Smooth muscle cell (in vitro differentiated cells): ENCODE measurements around the gene ZNG1B. TPM values are rescaled to one million over a fixed set of nuclear protein-coding genes. Genes with fewer than 3 reads are reported as not detected.
"Not testable (repeated sequence)": the region's sequence is repeated elsewhere in the genome, so short reads cannot be mapped to it uniquely, and the experiment has no call there.

Source experiments
- DNase-seq: peaks from one replicate; lab custom pipeline; 2025; ENCODE audit not compliant: unreplicated experiment; lab: John Stamatoyannopoulos, UW
- H2AFZ ChIP-seq: fragments of 200-600 bp; sonication (generic); 2 replicates; pipeline ENCODE4 v1.6.0; 2016; ENCODE audit warnings: antibody characterized with exemption, low read depth, mild to moderate bottlenecking
- H3F3A ChIP-seq: fragments of 200-600 bp; sonication (generic); 2 replicates; pipeline ENCODE4 v1.6.0; 2017; ENCODE audit warnings: antibody characterized with exemption, low read depth
- H3K27ac ChIP-seq: fragments of 200-600 bp; sonication (generic); 2 replicates; pipeline ENCODE4 v1.5.1; 2016; ENCODE audit warnings: low read depth, mild to moderate bottlenecking
- H3K27me3 ChIP-seq: fragments of 200-600 bp; sonication (generic); 2 replicates; pipeline ENCODE4 v1.6.1; 2016; ENCODE audit warnings: low read depth, mild to moderate bottlenecking
- H3K36me3 ChIP-seq: fragments of 200-600 bp; sonication (generic); 2 replicates; pipeline ENCODE4 v1.5.1; 2016; ENCODE audit warnings: low read depth
- H3K4me1 ChIP-seq: fragments of 200-600 bp; sonication (generic); 2 replicates; pipeline ENCODE4 v1.5.1; 2016; ENCODE audit warnings: low read depth
- H3K4me2 ChIP-seq: fragments of 200-600 bp; sonication (generic); 2 replicates; pipeline ENCODE4 v1.6.0; 2016; ENCODE audit warnings: mild to moderate bottlenecking
- H3K4me3 ChIP-seq: fragments of 200-600 bp; sonication (generic); 2 replicates; pipeline ENCODE4 v1.5.1; 2016; ENCODE audit warnings: mild to moderate bottlenecking
- H3K79me2 ChIP-seq: fragments of 200-600 bp; sonication (generic); 2 replicates; pipeline ENCODE4 v1.6.0; 2016; ENCODE audit warnings: low read depth, mild to moderate bottlenecking
- H3K9ac ChIP-seq: fragments of 200-600 bp; sonication (generic); 2 replicates; pipeline ENCODE4 v1.6.0; 2016; ENCODE audit warnings: low read depth
- H3K9me3 ChIP-seq: fragments of 200-600 bp; sonication (generic); replicated peaks from 2 replicates; pipeline ENCODE4 v1.5.1; 2016; ENCODE audit warnings: low read depth
- H4K20me1 ChIP-seq: fragments of 200-600 bp; sonication (generic); 2 replicates; pipeline ENCODE4 v1.6.0; 2016; ENCODE audit warnings: low read depth
- WGBS: methylation state at CpG from one replicate; pipeline ENCODE4 v1.1.7; 2016; ENCODE audit warnings: low lambda C conversion rate; 5-methylcytosine and 5-hydroxymethylcytosine counted together
- polyA plus RNA-seq: library from polyadenylated mRNA; unstranded; fragments of >200 nt; fragmentation: Nextera tagmentation; extraction: Ambion mirVana; gene quantifications from 2 replicates; pipeline ENCODE4 v1.2.1, GENCODE V29; 2016
- total RNA-seq: library from RNA; depleted of rRNA; stranded (reverse); fragments of >200 nt; gene quantifications from 2 replicates; pipeline ENCODE4 v1.2.3, GENCODE V29; 2014

ZNG1B gene
- total and polyA plus RNA-seq, 2 experiments from 2014 or later, result 24.4 to 52.0 TPM

DNA sequence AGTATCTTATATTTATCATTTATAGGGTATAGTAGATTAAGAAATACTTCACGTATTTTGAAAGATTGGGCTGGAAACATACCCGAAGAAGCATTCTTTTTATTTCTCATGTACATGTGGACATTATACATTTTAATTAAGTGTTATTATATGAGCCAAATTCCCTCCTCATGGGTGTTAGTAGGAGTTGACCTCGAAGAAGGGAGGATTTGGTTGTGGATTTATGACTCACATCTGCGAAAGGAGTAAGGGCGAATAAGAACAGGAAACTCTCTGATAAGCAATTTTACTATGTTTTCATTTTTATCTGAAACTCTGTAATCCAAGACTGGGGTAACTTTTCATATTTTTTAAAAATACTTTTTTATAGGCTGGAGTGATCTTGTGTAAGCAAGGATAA is 84.0 kb downstream of the ZNG1B start:
- H3K9me3 ChIP-seq, H3K4me2 ChIP-seq, DNase-seq, H2AFZ ChIP-seq, H4K20me1 ChIP-seq, H3K36me3 ChIP-seq, H3K27me3 ChIP-seq, H3K9ac ChIP-seq, H3F3A ChIP-seq, H3K4me1 ChIP-seq, H3K27ac ChIP-seq, H3K4me3 ChIP-seq, H3K79me2 ChIP-seq: not testable (repeated sequence)
- WGBS, result 53% methylated on average over 5 of the region's 5 CpGs

DNA sequence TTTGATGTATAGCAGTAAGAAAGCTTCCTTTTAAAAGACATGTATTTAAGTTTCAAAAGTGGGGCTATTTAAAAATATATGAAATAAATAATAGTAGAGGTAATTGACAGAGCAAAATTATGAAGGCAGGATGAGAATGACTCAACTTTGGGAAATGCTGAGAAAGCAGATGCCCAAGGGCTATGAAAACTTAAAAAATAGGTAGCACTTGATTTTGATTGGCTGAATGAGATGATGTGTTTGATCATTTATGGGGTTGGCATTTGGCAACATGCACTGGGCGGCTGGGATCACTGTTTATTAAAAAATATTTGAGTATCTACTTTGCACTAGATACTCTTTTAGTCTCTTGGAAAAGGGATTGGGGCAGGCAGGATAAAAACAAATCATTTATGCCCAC is 87.5 kb downstream of the ZNG1B start:
- not testable (repeated sequence) for H3K79me2 ChIP-seq, H3K4me1 ChIP-seq, H2AFZ ChIP-seq, DNase-seq, H3K27me3 ChIP-seq, H3F3A ChIP-seq, H3K27ac ChIP-seq, H3K9ac ChIP-seq, H3K4me3 ChIP-seq, H3K9me3 ChIP-seq, H3K36me3 ChIP-seq, H3K4me2 ChIP-seq, H4K20me1 ChIP-seq
- WGBS, result 78% methylated on average over 1 of the region's 1 CpG

DNA sequence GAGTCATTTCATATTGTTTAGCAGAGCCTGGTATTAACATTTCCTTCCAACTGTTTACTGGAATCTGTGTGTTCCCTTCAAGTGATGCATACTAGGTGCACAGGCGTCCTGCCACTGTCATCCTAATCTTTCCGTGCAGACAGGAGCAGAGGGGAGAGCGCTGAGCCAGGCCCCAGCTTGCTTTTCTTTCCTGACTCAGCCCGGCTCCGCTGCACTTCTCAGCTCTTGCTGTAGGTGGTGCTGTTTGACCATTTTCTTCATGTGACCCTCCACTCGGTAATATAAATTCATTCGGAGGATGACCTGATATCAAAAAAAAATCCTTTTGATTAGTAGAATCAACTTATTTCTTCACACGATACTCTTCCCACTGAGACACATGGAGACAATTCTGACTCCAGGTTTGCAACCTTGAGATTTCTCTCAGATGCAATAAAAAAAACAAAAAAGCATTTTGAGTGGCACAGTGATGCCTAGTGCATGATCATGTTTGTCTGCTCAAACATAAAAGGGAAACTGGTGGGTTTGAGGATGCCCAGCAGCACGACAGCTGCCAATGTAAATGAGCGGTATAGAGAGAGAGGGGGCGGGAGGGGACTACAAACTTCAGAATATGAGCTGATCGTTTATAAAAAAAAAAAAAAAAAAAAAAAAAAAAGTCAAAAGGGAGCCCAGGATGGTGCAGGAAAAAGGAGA is 90.0 kb downstream of the ZNG1B start:
- not testable (repeated sequence) for H3K27me3 ChIP-seq, DNase-seq, H4K20me1 ChIP-seq, H2AFZ ChIP-seq, H3K79me2 ChIP-seq, H3F3A ChIP-seq, H3K36me3 ChIP-seq, H3K9me3 ChIP-seq, H3K4me3 ChIP-seq, H3K9ac ChIP-seq, H3K4me1 ChIP-seq, H3K27ac ChIP-seq
- H3K4me2 ChIP-seq, result peak overlapping the region; percentile 74
- WGBS, result 31% methylated on average over 5 of the region's 12 CpGs

DNA sequence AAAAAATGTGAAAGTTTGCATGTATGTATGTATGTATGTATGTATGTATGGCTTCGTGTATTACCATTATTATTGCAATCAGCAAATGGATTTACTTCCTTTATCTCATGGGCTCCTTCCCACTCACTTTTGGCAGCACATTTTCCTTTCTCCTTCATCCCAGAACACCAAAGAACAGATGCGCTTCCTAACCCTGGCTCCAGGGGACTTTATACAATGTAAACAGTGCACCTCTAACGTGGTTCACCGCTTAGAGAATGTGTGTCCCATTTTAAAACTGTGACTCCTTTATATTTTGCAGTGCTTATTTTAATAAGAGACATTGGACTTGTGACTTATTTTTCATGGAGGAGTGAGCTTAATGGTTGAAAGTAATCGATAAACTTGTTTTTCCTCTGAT is 90.6 kb downstream of the ZNG1B start:
- H3K36me3 ChIP-seq, H3K4me2 ChIP-seq, H4K20me1 ChIP-seq, H3F3A ChIP-seq, H3K9me3 ChIP-seq, H3K27me3 ChIP-seq, DNase-seq, H2AFZ ChIP-seq, H3K27ac ChIP-seq, H3K4me1 ChIP-seq, H3K4me3 ChIP-seq, H3K9ac ChIP-seq, H3K79me2 ChIP-seq: not testable (repeated sequence)
- WGBS, result 71% methylated on average over 5 of the region's 5 CpGs

DNA sequence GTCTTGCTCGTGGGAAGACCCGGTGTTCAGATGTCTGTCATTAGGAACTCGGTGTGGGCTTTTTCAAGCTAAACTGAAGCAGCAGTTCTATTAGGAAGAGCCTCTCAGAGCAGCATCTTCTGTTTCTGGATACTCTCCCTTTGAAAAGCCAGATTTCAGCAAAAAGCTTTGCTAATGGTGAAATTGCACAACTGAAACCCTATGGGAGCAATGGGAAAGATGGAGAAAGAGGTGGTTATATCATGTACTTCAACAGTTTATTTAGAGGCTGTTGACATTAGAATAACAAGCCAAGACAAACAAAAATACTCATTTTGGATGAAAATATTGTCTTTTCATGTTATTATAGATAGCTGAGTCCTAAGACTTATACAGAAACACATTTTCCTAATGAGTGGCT is 91.4 kb downstream of the ZNG1B start:
- H3K4me1 ChIP-seq, H3K9me3 ChIP-seq, H3K4me2 ChIP-seq, H3K79me2 ChIP-seq, H3F3A ChIP-seq, H3K27me3 ChIP-seq, H4K20me1 ChIP-seq, DNase-seq, H3K4me3 ChIP-seq, H2AFZ ChIP-seq, H3K27ac ChIP-seq, H3K9ac ChIP-seq, H3K36me3 ChIP-seq: not testable (repeated sequence)
- WGBS, result 80% methylated on average over 3 of the region's 3 CpGs

DNA sequence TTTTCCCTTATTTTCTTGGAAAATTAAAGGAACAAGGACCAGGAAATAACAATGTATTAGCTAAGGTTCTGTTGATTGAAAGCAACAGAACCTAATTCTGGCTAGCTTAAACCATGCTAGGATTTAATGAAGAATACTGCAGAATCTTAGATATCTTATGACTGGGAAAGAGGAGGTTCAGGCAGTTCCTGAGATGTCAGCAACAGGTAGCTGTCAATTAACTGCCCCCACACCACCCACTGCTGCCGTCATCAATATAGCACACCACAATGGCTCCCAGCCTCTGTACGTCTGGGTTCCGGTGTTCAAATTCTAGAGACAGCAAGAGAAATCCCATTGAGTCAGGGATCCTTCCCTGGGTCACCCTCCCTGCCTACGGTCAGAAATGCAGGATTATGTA is 95.5 kb downstream of the ZNG1B start:
- H4K20me1 ChIP-seq, result not testable (repeated sequence)
- WGBS, result 86% methylated on average over 1 of the region's 4 CpGs

DNA sequence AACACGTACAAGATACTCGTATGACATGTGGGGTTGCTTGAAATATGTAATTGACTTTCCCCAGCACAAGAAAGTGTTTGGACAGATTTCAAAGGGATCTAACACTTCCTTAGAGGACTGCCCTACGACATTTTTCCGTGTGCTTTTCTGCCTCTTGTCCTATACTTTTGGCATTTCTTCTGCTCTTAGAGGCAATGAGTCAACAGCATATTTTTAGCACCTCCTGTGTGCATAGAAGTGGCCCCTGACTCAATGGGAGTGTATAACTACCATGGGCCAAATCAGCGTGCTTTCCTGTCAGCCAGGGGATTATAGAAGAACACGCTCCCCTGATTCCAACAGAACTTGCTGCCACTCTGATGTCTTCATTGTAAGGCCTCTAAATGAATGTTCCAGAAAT is 99.1 kb downstream of the ZNG1B start:
- not testable (repeated sequence) for DNase-seq, H3K4me3 ChIP-seq, H3K27me3 ChIP-seq, H3K79me2 ChIP-seq, H3K4me2 ChIP-seq, H3K9me3 ChIP-seq, H3K27ac ChIP-seq, H3F3A ChIP-seq, H3K36me3 ChIP-seq, H3K9ac ChIP-seq, H4K20me1 ChIP-seq, H3K4me1 ChIP-seq, H2AFZ ChIP-seq
- WGBS, result 51% methylated on average over 6 of the region's 6 CpGs

More for the DNA sequence above, 95.5 kb downstream of the ZNG1B start:
- not testable (repeated sequence) for H3K36me3 ChIP-seq, H2AFZ ChIP-seq, H3F3A ChIP-seq, H3K4me1 ChIP-seq, DNase-seq, H3K79me2 ChIP-seq, H3K4me3 ChIP-seq, H3K9ac ChIP-seq, H3K27ac ChIP-seq, H3K4me2 ChIP-seq, H3K9me3 ChIP-seq, H3K27me3 ChIP-seq

DNA sequence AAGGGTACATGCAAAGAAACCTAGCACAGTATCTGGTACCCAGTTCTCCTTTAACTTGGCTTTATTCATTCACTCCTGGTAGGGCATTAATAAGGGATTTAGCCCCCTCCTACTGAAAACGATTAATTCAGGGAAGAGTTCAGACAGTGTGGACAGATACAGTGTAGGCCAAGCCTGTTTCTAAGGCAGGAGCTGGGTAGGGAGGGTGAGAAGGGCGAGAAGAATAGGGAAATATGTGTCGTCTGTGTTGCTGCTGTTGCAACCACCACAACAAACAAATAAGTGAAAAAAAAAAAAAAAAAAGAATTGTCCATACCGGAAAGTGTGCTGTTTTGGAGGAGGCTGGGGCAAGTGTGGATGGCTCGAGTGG is 103.3 kb downstream of the ZNG1B start:
- H3K36me3 ChIP-seq, H3F3A ChIP-seq, H3K9me3 ChIP-seq, H3K27ac ChIP-seq, H3K9ac ChIP-seq, H3K79me2 ChIP-seq, H3K4me1 ChIP-seq, H3K27me3 ChIP-seq, DNase-seq, H3K4me3 ChIP-seq, H2AFZ ChIP-seq, H4K20me1 ChIP-seq: not testable (repeated sequence)
- 30% methylated on average over 5 of the region's 5 CpGs for WGBS
- H3K4me2 ChIP-seq, result peak overlapping the region; percentile 92
